ENCODE results near the gene PHACTR1.

DNA sequence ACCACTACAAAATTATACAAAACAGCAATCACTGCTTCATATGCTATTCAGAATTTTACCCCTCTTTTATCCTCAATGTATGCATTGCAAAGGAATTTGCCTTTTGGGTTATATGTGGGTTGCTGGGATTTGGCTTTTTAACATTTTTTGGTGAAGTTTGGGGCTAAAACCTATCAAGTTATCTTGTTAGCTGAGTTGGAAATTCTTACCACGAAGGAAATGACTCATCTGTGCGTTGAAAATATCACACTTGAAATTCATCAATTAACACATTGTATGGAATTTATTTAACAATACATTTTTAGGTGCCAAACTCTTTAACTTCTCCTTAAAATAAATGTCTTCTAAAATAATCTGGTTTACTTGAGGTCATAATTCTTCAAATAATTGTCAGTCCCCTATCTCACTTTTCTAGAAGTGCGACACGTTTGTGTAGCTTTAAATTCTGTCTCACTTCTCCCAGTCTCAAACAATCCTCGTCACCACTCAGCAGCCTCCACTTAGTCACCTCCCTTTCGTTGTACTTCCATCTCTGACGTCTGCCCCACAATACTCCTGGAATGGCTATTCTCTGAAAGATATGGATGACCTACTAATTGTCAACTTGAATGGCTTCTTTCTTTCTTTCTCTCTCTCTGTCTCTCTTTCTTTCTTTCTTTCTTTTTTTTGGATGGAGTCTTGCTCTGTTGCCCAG, 88.5 kb downstream of the PHACTR1 start:
- TF ChIP-seq, protein P1, sequence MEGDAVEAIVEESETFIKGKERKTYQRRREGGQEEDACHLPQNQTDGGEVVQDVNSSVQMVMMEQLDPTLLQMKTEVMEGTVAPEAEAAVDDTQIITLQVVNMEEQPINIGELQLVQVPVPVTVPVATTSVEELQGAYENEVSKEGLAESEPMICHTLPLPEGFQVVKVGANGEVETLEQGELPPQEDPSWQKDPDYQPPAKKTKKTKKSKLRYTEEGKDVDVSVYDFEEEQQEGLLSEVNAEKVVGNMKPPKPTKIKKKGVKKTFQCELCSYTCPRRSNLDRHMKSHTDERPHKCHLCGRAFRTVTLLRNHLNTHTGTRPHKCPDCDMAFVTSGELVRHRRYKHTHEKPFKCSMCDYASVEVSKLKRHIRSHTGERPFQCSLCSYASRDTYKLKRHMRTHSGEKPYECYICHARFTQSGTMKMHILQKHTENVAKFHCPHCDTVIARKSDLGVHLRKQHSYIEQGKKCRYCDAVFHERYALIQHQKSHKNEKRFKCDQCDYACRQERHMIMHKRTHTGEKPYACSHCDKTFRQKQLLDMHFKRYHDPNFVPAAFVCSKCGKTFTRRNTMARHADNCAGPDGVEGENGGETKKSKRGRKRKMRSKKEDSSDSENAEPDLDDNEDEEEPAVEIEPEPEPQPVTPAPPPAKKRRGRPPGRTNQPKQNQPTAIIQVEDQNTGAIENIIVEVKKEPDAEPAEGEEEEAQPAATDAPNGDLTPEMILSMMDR (IDR thresholded peaks at IDR 0.05): no peak
- TF ChIP-seq POLR2A (IDR thresholded peaks at IDR 0.05): no peak
